Measurements from ENCODE around the gene NISCH. TPM values are rescaled to one million over a fixed set of nuclear protein-coding genes. Genes with fewer than 3 reads are reported as not detected.
A peak's percentile ranks its signal among the peaks of the same experiment; 100 is the strongest.

Gene NISCH
- polyA plus RNA-seq, 3 donors = 9.7 to 106 (median 13.1) TPM

- H3K9me3 ChIP-seq (replicated peaks in 1 of 2; ENCODE audit: control insufficient read depth in 1 of 2, insufficient read depth in 1 of 2, low read length in 2 of 2) = no peaks in the 10 kb centered on the region
- peaks cover 13% of the 10 kb centered on the region for H4K20me1 ChIP-seq (ENCODE audit: insufficient read depth, low read length)
- no peaks in the 10 kb centered on the region for H3K9me3 Mint-ChIP-seq
- no peak overlapping the region for H2AFZ ChIP-seq (ENCODE audit: insufficient read depth, low read depth, low read length, poor library complexity, severe bottlenecking)
- H3K36me3 Mint-ChIP-seq = peaks cover 34 to 89% of the 10 kb centered on the region in 2 donors
- H3K27ac ChIP-seq (ENCODE audit: low read depth in 1 of 2, low read length in 2 of 2) = no peak overlapping the region
- no peak overlapping the region for H3K4me3 Mint-ChIP-seq
- peaks cover 22 to 78% of the 10 kb centered on the region in 2 donors for H3K36me3 ChIP-seq (replicated peaks in 1 of 2; ENCODE audit: control insufficient read depth in 1 of 2, insufficient read depth in 2 of 2, low read length in 2 of 2)
- TF ChIP-seq CTCF (IDR thresholded peaks at IDR 0.05) = no peak
- intact Hi-C loops (cut with micrococcal nuclease) = no loop called here
- peaks cover 34% of the 10 kb centered on the region for H3K4me1 Mint-ChIP-seq
- 100% methylated on average over 2 of the region's 5 CpGs for WGBS (ENCODE audit: insufficient coverage)
- H3K27me3 Mint-ChIP-seq (ENCODE audit: low read depth in 3 of 3) = peaks cover 0 to 2% (median 0%) of the 10 kb centered on the region in 3 donors
- H3K4me3 ChIP-seq (replicated peaks in 1 of 3; ENCODE audit: low read depth in 2 of 3, low read length in 3 of 3) = no peak overlapping the region
- peak overlapping the region in 1 of 7 donors; percentile 21 for H3K27ac Mint-ChIP-seq
- H3K27me3 ChIP-seq (ENCODE audit: control insufficient read depth in 2 of 2, insufficient read depth in 2 of 2, low read length in 2 of 2) = no peaks in the 10 kb centered on the region
- peaks cover 50% of the 10 kb centered on the region for H3K79me2 ChIP-seq (ENCODE audit: insufficient read depth, low read length)
- DNase-seq = no peak
- no peak overlapping the region for H3K4me2 ChIP-seq (replicated peaks; ENCODE audit: extremely low read depth, low read length, poor library complexity, severe bottlenecking)
- peaks cover 29 to 33% of the 10 kb centered on the region in 2 donors for H3K4me1 ChIP-seq (ENCODE audit: control insufficient read depth in 1 of 2, insufficient read depth in 2 of 2, low read length in 2 of 2)
- peak overlapping the region; percentile 21 for H3K9ac ChIP-seq (ENCODE audit: insufficient read depth, low read length, poor library complexity, severe bottlenecking)
Measured at GRCh38 chr3:52469001-52469400, 13.6 kb downstream of the NISCH start.

- no peak overlapping the region for H3K27ac ChIP-seq (ENCODE audit: low read depth in 1 of 2, low read length in 2 of 2)
- peaks cover 13% of the 10 kb centered on the region for H4K20me1 ChIP-seq (ENCODE audit: insufficient read depth, low read length)
- H3K9me3 ChIP-seq (replicated peaks in 1 of 2; ENCODE audit: control insufficient read depth in 1 of 2, insufficient read depth in 1 of 2, low read length in 2 of 2) = no peaks in the 10 kb centered on the region
- no peak overlapping the region for H3K27ac Mint-ChIP-seq
- peaks cover 30 to 82% of the 10 kb centered on the region in 2 donors for H3K36me3 Mint-ChIP-seq
- peaks cover 14 to 70% of the 10 kb centered on the region in 2 donors for H3K36me3 ChIP-seq (replicated peaks in 1 of 2; ENCODE audit: control insufficient read depth in 1 of 2, insufficient read depth in 2 of 2, low read length in 2 of 2)
- intact Hi-C loops (cut with micrococcal nuclease) = loop anchor here in 1 of 2 donors (5.0 kb wide), 1 partner anchor 61 kb away; the partner anchor contains the start of gene NT5DC2
- peaks cover 33% of the 10 kb centered on the region for H3K79me2 ChIP-seq (ENCODE audit: insufficient read depth, low read length)
- H3K27me3 ChIP-seq (ENCODE audit: control insufficient read depth in 2 of 2, insufficient read depth in 2 of 2, low read length in 2 of 2) = no peaks in the 10 kb centered on the region
- peaks cover 51% of the 10 kb centered on the region for H3K4me1 Mint-ChIP-seq
- no peak overlapping the region for H3K9ac ChIP-seq (ENCODE audit: insufficient read depth, low read length, poor library complexity, severe bottlenecking)
- no peak for DNase-seq
- WGBS (ENCODE audit: insufficient coverage) = 100% methylated on average over 4 of the region's 4 CpGs
- H3K27me3 Mint-ChIP-seq (ENCODE audit: low read depth in 3 of 3) = peaks cover 0 to 2% (median 0%) of the 10 kb centered on the region in 3 donors
- TF ChIP-seq CTCF (IDR thresholded peaks at IDR 0.05) = no peak
- no peaks in the 10 kb centered on the region for H3K9me3 Mint-ChIP-seq
- no peak overlapping the region for H3K4me2 ChIP-seq (replicated peaks; ENCODE audit: extremely low read depth, low read length, poor library complexity, severe bottlenecking)
- H3K4me1 ChIP-seq (ENCODE audit: control insufficient read depth in 1 of 2, insufficient read depth in 2 of 2, low read length in 2 of 2) = peaks cover 45 to 48% of the 10 kb centered on the region in 2 donors
- no peak overlapping the region for H2AFZ ChIP-seq (ENCODE audit: insufficient read depth, low read depth, low read length, poor library complexity, severe bottlenecking)
- no peak overlapping the region for H3K4me3 Mint-ChIP-seq
- no peak overlapping the region for H3K4me3 ChIP-seq (replicated peaks in 1 of 3; ENCODE audit: low read depth in 2 of 3, low read length in 3 of 3)
Measured at GRCh38 chr3:52470920-52471319, 15.5 kb downstream of the NISCH start.

Measured in CD14-positive monocyte (primary cell).